HG03025 (cell line): ENCODE data around the gene COL6A3.
"Not testable (repeated sequence)": the region's sequence is repeated elsewhere in the genome, so short reads cannot be mapped to it uniquely, and the experiment has no call there.

ENCODE experiments used
- ATAC-seq: cut with Tn5 transposase; IDR thresholded peaks from one replicate; pipeline ENCODE4 v1.9.1; 2021; ENCODE audit warnings: mild to moderate bottlenecking, moderate library complexity; ENCODE audit not compliant: unreplicated experiment, low FRiP score

The COL6A3 gene

GRCh38 chr2:237304763-237305514, 109.0 kb downstream of the COL6A3 start:
- ATAC-seq, result no peak

- not testable (repeated sequence) for ATAC-seq
These were observed 110.7 kb downstream of the COL6A3 start for GRCh38 chr2:237303244-237303643.

GRCh38 chr2:237301595-237301994, 112.4 kb downstream of the COL6A3 start:
- no peak for ATAC-seq

GRCh38 chr2:237300739-237301138, 113.2 kb downstream of the COL6A3 start:
- ATAC-seq, result no peak

GRCh38 chr2:237299906-237300305, 114.1 kb downstream of the COL6A3 start:
- no peak for ATAC-seq

- no peak for ATAC-seq
These were observed 115.5 kb downstream of the COL6A3 start for GRCh38 chr2:237298151-237299118.

GRCh38 chr2:237297421-237298150, 116.4 kb downstream of the COL6A3 start:
- no peak for ATAC-seq

- no peak for ATAC-seq
These were observed 117.2 kb downstream of the COL6A3 start for GRCh38 chr2:237296756-237297155.

GRCh38 chr2:237295889-237296480, 118.0 kb downstream of the COL6A3 start:
- ATAC-seq, result no peak

- ATAC-seq, result no peak
These were observed 119.5 kb downstream of the COL6A3 start for GRCh38 chr2:237294460-237294859.

- ATAC-seq, result no peak
These were observed 120.0 kb downstream of the COL6A3 start for GRCh38 chr2:237293978-237294377.

- ATAC-seq, result no peak
These were observed 122.7 kb downstream of the COL6A3 start for GRCh38 chr2:237291138-237291792.

GRCh38 chr2:237290261-237290660, 123.7 kb downstream of the COL6A3 start:
- no peak for ATAC-seq

- ATAC-seq, result no peak
These were observed 124.8 kb downstream of the COL6A3 start for GRCh38 chr2:237289139-237289538.

- ATAC-seq, result no peak
These were observed 126.1 kb downstream of the COL6A3 start for GRCh38 chr2:237287872-237288271.

GRCh38 chr2:237283131-237283928, 130.6 kb downstream of the COL6A3 start:
- ATAC-seq, result no peak

- no peak for ATAC-seq
These were observed 131.3 kb downstream of the COL6A3 start for GRCh38 chr2:237282568-237283128.

GRCh38 chr2:237281836-237282306, 132.1 kb downstream of the COL6A3 start:
- ATAC-seq, result no peak

GRCh38 chr2:237280939-237281338, 133.0 kb downstream of the COL6A3 start:
- ATAC-seq, result no peak
